SJCRH30 (cell line): ENCODE measurements around the gene FGD4. TPM values are rescaled to one million over a fixed set of nuclear protein-coding genes. Genes with fewer than 3 reads are reported as not detected.

Experiments used
- DNase-seq, 2 experiments: peaks; one replicate each; pipeline ENCODE4 v3.0.0-alpha.2; 2015 to 2020
- H3K27ac ChIP-seq: fragments of 250-450 bp; sonication (Bioruptor Pico); 2 replicates; pipeline ENCODE4 v1.5.1; 2020; ENCODE audit warnings: mild to moderate bottlenecking, moderate library complexity
- H3K27me3 ChIP-seq: fragments of 250-450 bp; sonication (Bioruptor Pico); 2 replicates; pipeline ENCODE4 v1.5.1; 2020; ENCODE audit warnings: mild to moderate bottlenecking, moderate library complexity
- H3K36me3 ChIP-seq: fragments of 250-450 bp; sonication (Bioruptor Pico); 2 replicates; pipeline ENCODE4 v1.5.1; 2020; ENCODE audit warnings: mild to moderate bottlenecking, moderate library complexity
- H3K4me1 ChIP-seq: fragments of 250-450 bp; sonication (Bioruptor Pico); 2 replicates; pipeline ENCODE4 v1.5.1; 2020; ENCODE audit warnings: mild to moderate bottlenecking, moderate library complexity
- H3K4me3 ChIP-seq: fragments of 250-450 bp; sonication (Bioruptor Pico); 2 replicates; pipeline ENCODE4 v1.5.1; 2020; ENCODE audit warnings: mild to moderate bottlenecking, moderate library complexity
- H3K9me3 ChIP-seq: fragments of 250-450 bp; sonication (Bioruptor Pico); replicated peaks from 2 replicates; pipeline ENCODE4 v1.5.1; 2020; ENCODE audit warnings: mild to moderate bottlenecking, moderate library complexity
- total RNA-seq: library from RNA; depleted of rRNA; stranded (reverse); fragments of >200 nt; shearing (Covaris generic); gene quantifications from 2 replicates; pipeline ENCODE4 v1.2.3, GENCODE V29; 2014

Gene FGD4
- total RNA-seq, 1 experiment from 2014 or later: 10.3 TPM

DNA sequence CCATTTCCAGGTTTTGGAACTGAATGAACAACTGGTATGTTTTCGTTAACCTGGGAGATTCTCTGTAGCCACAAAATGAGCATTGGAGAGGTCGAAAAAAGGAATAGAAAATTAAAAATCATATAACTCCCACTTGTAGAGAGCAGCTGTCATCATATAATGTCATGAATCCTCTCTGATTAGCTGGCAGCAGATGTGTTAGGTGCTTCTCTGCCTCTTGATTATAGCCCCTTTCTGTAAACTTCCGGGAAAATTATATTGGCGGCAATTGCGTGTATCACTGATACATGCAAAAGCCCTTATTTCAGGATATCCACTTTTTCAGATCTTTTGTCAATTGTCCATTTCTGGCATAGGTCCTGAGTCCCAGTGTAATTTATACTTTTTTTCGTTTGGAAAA, 31.7 kb downstream of the FGD4 start:
- no peaks in the 10 kb centered on the region for H3K4me1 ChIP-seq
- H3K27me3 ChIP-seq: no peaks in the 10 kb centered on the region
- no peaks in the 10 kb centered on the region for H3K36me3 ChIP-seq
- H3K27ac ChIP-seq: no peak overlapping the region
- H3K9me3 ChIP-seq: no peaks in the 10 kb centered on the region; the same call in 1 of the 2 replicates
- no peak for DNase-seq
- H3K4me3 ChIP-seq: peak overlapping the region; percentile 20

DNA sequence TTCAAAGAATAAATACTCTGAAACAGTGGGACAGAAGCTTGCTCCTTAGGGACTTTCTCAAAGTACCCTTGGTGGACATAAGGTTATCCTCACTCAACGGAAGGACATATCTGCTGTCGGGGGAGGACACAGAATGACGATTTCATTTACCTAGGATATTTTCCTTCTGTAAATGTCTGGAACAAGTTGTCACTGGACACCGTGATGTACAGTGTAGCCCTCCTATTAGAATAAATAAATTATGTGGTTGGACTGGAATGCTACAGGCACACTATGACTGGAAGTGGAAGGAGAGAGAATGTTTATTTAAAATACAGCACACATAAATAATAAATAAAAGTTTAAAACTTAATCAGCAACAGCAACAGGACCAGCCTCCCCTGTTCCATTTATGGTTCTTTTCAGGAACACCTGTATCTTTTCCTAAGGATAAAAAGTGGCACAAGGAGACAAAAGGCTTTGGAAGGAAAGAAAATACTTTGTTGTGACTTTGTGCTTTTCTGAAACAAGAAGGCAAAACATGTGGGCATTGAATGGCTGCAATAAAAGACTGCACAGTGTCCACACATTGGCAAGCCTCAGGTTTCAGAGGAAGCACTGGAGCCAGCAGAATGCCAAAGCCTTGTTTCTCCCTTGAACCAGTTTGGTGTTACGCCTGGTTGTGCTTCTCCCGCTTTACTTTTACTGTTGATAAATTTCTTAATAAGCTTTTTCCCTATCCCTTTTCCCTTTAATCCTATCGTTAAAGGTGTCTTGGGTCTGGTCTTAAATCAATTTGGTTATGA, 36.8 kb downstream of the FGD4 start:
- H3K4me3 ChIP-seq: no peak overlapping the region
- DNase-seq: peak in 1 of 2 experiments; percentile 19
- peaks cover 13% of the 10 kb centered on the region; the same call in 1 of the 2 replicates for H3K4me1 ChIP-seq
- H3K27me3 ChIP-seq: no peaks in the 10 kb centered on the region
- no peaks in the 10 kb centered on the region for H3K9me3 ChIP-seq
- no peaks in the 10 kb centered on the region for H3K36me3 ChIP-seq
- no peak overlapping the region; the same call in 1 of the 2 replicates for H3K27ac ChIP-seq

DNA sequence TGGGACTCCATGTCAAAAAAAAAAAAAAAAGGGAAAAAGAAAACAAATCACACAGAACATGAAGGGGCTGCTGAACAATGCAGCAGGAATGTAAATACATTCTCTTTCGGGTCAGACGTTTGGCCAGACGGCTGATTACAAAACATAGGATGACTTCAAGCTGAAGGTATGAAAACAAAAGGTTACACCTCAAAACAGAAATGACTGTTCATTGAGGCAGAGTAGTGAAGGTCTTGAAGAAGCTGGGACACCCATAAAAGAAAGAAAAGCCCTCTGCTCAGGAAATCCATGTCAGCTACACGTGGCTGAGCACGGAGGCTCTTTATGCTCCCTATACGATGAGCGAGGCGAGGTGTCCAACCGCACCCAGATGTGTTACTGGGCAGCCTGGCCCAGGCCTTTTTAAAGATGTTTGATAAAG, 37.7 kb downstream of the FGD4 start:
- H3K36me3 ChIP-seq: no peaks in the 10 kb centered on the region
- H3K27me3 ChIP-seq: no peaks in the 10 kb centered on the region
- H3K9me3 ChIP-seq: no peaks in the 10 kb centered on the region
- DNase-seq: no peak
- no peak overlapping the region for H3K4me3 ChIP-seq
- H3K4me1 ChIP-seq: peaks cover 13% of the 10 kb centered on the region; the same call in 1 of the 2 replicates
- H3K27ac ChIP-seq: no peak overlapping the region

DNA sequence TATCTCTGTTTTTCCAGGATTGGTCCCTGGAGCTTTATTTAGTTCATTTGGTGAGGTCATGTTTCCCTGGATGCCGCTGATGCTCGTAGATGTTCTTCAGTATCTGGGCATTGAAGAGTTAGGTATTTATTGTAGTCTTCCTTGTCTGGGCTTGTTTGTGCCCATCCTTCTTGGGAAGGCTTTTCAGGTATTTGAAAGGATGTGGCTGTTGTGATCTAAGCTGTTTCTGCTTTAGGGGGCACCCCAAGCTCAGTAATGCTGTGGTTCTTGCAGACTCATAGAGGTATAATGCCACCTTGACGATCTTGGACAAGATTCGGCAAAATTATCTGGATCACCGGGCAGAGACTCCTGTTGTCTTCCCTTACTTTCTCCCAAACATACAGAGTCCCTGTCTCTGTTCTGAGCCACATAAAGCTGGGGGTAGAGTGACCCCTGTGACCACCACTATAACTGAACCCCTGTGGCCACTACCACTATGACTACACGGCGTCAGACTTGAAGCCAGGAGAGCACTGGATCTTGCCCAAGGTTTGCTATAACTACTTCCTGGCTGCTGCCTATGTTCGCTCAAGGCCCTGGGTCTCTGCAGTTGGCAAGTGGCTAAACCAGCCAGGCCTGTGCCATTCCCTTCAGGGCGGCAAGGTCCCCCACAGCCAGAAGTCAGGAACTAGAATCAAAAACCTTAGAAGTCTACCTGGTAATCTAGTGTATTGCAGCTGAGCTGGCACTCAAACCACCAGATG, 40.9 kb downstream of the FGD4 start:
- Histone ChIP-seq H3K4me3 (no peak overlapping the region), H3K27ac (no peak overlapping the region), H3K9me3 (no peaks in the 10 kb centered on the region), H3K27me3 (no peaks in the 10 kb centered on the region), H3K4me1 (peaks cover 26% of the 10 kb centered on the region), H3K36me3 (no peaks in the 10 kb centered on the region)
- DNase-seq: no peak

DNA sequence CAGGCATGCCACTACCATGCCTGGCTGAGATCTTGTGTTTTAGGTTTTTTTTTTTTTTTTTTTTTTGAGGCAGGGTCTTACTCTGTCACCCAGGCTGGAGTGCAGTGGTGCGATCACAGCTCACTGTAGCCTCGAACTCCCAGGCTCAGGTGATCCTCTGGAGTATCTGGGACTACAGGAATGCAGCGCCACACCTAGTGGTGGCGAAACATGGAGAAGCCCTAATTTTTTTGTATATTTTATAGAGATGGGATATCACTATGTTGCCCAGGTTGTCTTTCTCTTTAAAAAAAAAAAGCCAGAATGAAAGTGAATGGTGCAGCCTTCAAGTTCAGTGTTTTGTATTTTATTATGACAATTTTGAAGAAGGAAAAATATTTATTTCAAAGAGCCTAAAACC, 44.1 kb downstream of the FGD4 start:
- DNase-seq: no peak
- no peaks in the 10 kb centered on the region for H3K27me3 ChIP-seq
- peaks cover 27% of the 10 kb centered on the region for H3K4me1 ChIP-seq

DNA sequence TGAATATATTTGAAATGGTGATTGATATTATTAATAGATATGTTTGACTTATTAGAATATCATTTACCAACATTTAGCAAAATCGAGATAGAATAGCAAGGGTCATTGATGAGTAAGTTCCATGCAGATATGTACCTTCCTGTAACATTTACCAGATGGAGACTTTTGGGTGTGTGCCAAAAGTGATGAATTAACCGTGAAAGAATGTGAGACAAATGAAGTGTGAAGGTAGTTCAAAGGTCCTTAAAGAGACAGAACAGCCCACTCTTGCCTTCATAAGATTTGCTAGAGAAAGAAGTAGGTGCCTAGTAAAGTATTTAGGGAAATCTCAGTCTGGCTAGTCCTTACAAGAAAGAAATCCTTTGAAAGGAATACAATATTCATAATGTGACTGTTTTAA, 45.5 kb downstream of the FGD4 start:
- peak overlapping the region; percentile 73 for H3K27ac ChIP-seq
- H3K9me3 ChIP-seq: no peaks in the 10 kb centered on the region
- H3K36me3 ChIP-seq: no peaks in the 10 kb centered on the region
- H3K4me1 ChIP-seq: peaks cover 27% of the 10 kb centered on the region
- DNase-seq: peak; percentile 73 to 94
- no peaks in the 10 kb centered on the region for H3K27me3 ChIP-seq
- no peak overlapping the region for H3K4me3 ChIP-seq

More for the DNA sequence above, 44.1 kb downstream of the FGD4 start:
- Histone ChIP-seq H3K4me3 (no peak overlapping the region), H3K36me3 (no peaks in the 10 kb centered on the region), H3K27ac (no peak overlapping the region), H3K9me3 (no peaks in the 10 kb centered on the region)

DNA sequence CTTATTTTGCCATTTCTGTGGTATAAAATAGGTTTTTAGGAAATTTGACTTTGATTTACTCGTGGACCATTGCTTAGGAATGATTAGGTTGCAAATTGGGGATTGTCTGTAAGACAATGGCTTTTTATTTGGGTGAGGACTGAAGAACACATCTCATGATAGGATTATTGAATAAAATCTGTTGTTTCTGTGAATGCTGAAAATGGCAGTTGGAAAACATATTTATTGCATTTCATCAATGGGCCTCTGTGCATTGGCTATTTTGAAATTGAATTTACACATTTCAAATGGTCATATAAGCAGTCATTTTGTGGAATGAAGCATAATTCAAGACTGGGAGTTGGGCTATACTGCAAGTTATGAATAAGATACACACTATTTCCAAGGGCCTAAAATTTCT, 46.0 kb downstream of the FGD4 start:
- H3K27ac ChIP-seq: peak overlapping the region; percentile 73
- H3K27me3 ChIP-seq: no peaks in the 10 kb centered on the region
- peaks cover 27% of the 10 kb centered on the region for H3K4me1 ChIP-seq
- no peak for DNase-seq
- no peaks in the 10 kb centered on the region for H3K9me3 ChIP-seq
- no peaks in the 10 kb centered on the region for H3K36me3 ChIP-seq
- no peak overlapping the region for H3K4me3 ChIP-seq

DNA sequence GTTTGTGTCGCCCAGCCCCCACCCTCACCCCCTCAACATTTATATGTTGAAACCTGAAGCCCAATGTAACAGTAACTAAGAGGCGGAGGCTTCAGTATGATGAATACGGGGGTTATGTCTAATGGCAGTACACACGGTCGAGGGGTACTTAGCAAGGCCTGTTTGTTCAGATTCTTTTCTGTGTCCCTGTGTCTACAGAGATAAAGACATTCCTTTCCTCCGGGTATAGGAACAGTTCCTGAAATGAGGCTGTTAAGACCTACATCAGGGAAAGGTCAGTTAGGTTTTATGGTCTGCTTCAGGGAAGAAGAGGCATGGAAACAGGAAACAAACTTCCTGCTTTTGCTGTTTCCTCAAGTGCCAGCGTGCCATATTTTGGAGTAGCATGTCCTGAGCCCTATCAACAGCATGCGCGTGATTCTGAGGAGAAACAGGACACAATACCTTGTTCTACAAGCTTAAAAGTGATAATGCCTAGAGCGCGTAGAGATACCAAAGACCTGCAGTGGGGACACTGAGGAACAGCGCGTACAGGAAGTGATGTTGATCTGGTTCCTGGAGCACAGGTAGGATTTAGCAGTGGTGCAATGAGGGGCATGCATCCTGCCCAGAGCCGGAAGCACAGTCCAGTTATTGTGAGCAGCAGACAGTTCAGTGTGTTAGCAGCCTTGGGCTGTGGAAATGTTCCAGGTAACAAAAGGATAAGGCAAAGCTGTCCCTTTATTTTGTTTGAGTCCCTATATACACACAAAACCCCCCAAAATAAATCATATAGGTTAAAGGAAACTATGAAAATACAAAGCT, 47.2 kb downstream of the FGD4 start:
- H3K27me3 ChIP-seq: no peaks in the 10 kb centered on the region
- H3K27ac ChIP-seq: peak overlapping the region; percentile 73; the same call in 1 of the 2 replicates
- no peak overlapping the region for H3K4me3 ChIP-seq
- DNase-seq: no peak
- H3K4me1 ChIP-seq: peaks cover 27% of the 10 kb centered on the region
- no peaks in the 10 kb centered on the region for H3K9me3 ChIP-seq
- no peaks in the 10 kb centered on the region for H3K36me3 ChIP-seq

DNA sequence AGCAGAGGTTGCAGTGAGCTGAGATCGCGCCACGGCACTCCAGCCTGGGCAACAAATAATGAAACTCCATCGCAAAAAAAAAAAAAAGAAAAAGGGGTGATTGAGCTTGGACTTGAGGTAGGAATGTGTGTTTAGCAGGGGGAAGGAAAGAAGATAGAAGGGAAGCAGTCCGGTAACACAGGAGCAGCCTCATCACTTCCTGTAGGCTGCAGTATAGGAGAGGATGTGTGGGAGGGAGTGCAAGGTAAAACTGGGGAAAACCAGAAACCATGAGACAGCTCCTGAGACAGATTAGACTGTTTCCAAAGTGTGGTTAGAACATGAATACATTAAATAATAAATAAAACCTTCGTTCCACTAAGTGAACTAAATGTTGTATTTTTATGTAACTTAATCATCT, 49.2 kb downstream of the FGD4 start:
- DNase-seq: no peak
- H3K4me3 ChIP-seq: no peak overlapping the region
- no peaks in the 10 kb centered on the region for H3K27me3 ChIP-seq
- H3K36me3 ChIP-seq: no peaks in the 10 kb centered on the region
- no peak overlapping the region for H3K27ac ChIP-seq
- peaks cover 27% of the 10 kb centered on the region for H3K4me1 ChIP-seq
- H3K9me3 ChIP-seq: no peaks in the 10 kb centered on the region

DNA sequence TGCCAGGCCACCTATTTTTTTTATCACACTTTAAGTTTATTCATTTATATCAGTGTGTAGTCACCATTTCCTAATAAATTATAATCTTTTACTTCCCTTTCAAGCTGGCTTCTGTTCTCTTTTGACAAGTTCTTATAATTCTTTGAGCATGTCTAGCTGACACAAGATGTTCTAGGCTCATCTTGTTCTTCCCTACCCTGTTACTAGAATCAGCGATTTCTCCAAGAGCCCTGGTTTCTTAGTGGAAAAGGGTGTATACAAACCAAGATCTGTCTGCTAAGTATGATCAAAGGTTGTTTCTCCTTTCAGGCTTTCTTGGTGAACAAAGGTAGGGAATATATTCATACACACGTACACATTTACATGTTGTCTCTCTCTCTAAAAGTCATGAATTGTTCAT, 51.0 kb downstream of the FGD4 start:
- H3K4me3 ChIP-seq: no peak overlapping the region
- no peak for DNase-seq
- H3K27me3 ChIP-seq: no peaks in the 10 kb centered on the region
- H3K36me3 ChIP-seq: no peaks in the 10 kb centered on the region
- H3K9me3 ChIP-seq: no peaks in the 10 kb centered on the region
- peaks cover 13% of the 10 kb centered on the region for H3K4me1 ChIP-seq
- no peak overlapping the region for H3K27ac ChIP-seq

DNA sequence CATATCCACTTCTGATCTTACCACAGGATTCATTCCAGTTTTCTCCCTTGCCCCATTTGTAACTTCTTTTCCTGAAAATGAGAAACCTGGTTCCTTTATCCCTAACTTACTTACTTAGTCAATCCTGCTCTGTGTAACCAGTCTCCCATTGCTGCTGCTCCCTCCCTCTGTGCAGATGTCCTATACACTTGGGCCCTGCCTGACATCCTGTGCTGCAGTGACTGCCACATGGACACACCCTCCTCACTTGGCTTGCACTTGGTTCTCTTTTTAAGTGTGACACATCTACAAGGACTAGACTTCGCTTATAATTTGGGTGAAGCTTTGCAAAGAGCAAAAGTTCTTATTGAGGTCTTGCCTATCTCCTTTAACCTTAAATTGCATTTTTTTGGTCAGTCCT, 51.4 kb downstream of the FGD4 start:
- Histone ChIP-seq H3K4me1 (peaks cover 9% of the 10 kb centered on the region), H3K4me3 (no peak overlapping the region), H3K27ac (no peak overlapping the region), H3K27me3 (no peaks in the 10 kb centered on the region), H3K9me3 (no peaks in the 10 kb centered on the region), H3K36me3 (no peaks in the 10 kb centered on the region)
- no peak for DNase-seq

DNA sequence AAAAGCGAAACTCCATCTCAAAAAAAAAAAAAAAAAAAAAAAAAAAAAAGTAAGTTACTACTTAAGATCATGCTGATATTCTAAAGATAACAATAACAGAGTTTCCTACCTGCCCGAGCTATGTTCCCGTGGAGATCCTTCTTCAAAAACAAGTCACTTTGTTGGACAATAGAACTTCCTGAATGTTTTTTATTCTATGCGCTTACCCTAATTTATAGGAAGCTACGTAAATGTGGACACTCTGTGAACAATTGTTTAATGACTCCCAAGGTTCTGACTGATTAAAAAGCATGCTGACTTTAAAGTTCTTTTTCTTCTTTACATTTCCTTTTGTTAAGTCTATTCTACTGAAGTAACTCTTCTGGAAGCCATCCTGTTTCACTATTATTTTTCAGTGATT, 52.5 kb downstream of the FGD4 start:
- no peak for DNase-seq
- Histone ChIP-seq H3K36me3 (no peaks in the 10 kb centered on the region), H3K27ac (no peak overlapping the region), H3K9me3 (no peaks in the 10 kb centered on the region), H3K4me3 (no peak overlapping the region), H3K27me3 (no peaks in the 10 kb centered on the region), H3K4me1 (peaks cover 6% of the 10 kb centered on the region)

DNA sequence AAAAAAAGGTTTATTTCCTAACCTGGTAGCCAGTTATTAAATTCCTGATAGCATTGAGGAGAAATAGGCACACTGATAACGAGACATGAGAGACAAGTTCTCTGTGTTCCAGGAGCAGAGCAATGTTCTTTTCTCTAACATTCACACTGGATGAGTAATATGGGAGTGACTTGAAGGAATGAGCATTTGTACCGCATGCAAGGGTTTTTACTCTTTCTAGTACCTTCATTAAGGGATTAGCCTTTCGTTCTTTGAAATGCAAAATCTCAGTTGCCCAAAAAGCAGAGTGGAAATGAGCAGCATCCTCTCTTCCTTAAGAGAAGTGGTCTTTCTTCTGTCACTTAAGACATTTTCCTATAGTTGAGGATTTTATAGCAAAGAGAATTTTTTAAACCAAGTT, 54.7 kb downstream of the FGD4 start:
- Histone ChIP-seq H3K9me3 (no peaks in the 10 kb centered on the region), H3K27ac (no peak overlapping the region), H3K4me1 (peaks cover 6% of the 10 kb centered on the region), H3K36me3 (no peaks in the 10 kb centered on the region), H3K27me3 (no peaks in the 10 kb centered on the region), H3K4me3 (no peak overlapping the region)
- DNase-seq: no peak

DNA sequence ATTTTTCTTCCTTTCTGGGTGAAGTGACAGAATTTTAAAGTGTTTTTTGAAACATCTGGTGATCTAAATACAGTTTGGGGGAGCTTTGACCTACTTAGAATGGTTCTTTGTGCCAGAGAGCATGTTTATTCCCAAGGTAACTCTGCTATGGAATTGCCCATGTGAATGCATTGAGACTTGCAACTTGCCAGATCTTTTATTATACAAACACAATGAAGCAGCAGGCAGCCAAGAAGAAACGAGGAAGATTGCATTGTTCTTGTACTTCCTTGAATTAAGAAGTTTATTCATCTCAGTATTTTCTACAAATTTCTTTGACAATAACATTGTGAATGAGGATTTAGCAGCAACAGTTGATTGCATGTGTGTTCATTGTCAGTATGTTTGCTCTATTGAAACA, 55.5 kb downstream of the FGD4 start:
- no peak overlapping the region for H3K27ac ChIP-seq
- DNase-seq: no peak
- H3K36me3 ChIP-seq: no peaks in the 10 kb centered on the region
- no peaks in the 10 kb centered on the region for H3K9me3 ChIP-seq
- H3K4me1 ChIP-seq: peaks cover 6% of the 10 kb centered on the region
- H3K4me3 ChIP-seq: no peak overlapping the region
- H3K27me3 ChIP-seq: no peaks in the 10 kb centered on the region

DNA sequence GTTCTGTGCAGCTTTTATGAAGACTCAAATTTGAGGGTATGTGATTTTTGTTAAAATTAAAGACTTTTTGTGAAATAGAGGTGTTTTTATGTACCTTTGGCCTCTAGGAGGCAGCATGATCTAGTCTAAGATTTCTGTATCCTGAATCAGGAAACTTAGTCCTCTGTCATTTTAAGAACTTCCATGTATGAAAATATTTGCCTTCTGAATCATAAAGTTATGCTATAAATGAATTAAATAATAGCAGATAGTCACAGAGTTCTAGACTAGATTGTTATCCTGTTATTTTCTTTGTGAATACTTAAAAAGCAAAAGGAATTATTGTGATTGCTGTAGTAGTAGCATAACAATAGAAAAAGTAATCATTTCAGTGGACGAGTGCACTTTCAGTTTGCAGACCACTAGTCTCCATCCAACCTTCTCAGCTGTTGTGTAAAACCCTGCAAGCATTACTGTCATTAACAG, 56.3 kb downstream of the FGD4 start:
- Histone ChIP-seq H3K4me3 (peak overlapping the region; percentile 47), H3K27ac (peak overlapping the region; percentile 36; the same call in 1 of the 2 replicates)
- peak; percentile 27 to 80 for DNase-seq

More for the DNA sequence above, 56.3 kb downstream of the FGD4 start:
- H3K9me3 ChIP-seq: no peaks in the 10 kb centered on the region
- H3K27me3 ChIP-seq: no peaks in the 10 kb centered on the region
- peaks cover 6% of the 10 kb centered on the region for H3K4me1 ChIP-seq
- no peaks in the 10 kb centered on the region for H3K36me3 ChIP-seq
